ENCODE measurements around the gene CFAP45.
"Not testable (repeated sequence)": the region's sequence is repeated elsewhere in the genome, so short reads cannot be mapped to it uniquely, and the experiment has no call there.

The CFAP45 gene

GRCh38 chr1:159904036-159904435, 4.1 kb upstream of the CFAP45 start:
- not testable (repeated sequence) for DNase-seq

- no peak for DNase-seq
These were observed 2.6 kb upstream of the CFAP45 start for GRCh38 chr1:159902541-159902940.

- no peak for DNase-seq
These were observed 893 bp upstream of the CFAP45 start for GRCh38 chr1:159900755-159901360.

DNA sequence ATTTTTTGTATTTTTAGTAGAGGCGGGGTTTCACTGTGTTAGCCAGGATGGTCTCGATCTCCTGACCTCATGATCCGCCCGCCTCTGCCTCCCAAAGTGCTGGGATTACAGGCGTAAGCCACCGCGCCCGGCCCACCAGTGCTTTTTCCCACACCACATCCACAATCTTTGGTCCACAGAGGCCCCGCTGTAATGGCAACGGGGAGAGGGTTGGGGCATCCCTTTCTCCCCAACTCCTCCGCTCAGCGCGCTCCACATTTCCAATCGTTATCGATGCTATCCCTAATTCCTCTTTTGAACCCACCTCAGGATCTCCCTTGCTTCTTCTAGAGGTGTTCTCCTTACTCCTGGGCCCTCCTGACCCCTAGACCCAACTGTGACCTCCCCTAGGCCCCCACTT, 331 bp downstream of the CFAP45 start:
- DNase-seq = not testable (repeated sequence)

GRCh38 chr1:159898527-159898926, 1.4 kb downstream of the CFAP45 start:
- no peak for DNase-seq

DNA sequence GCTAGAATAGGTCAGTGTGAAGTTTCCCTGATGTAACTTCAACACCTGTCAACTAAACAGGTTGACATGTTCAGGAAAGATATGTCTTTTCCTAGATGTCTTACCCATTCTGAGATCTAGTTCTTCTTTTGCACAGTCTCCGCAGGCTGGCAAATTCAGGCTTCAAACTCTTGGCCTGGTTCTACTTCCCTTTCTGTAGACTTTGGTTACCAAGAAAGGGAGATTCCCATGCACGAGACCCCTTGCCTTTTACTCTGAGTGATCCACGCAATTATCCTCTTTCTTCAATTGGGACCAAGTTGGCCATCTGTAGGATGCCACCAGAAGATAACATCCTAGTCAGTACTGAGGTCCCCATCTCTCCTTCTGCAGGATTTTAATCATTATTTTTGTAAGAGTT, 2.0 kb downstream of the CFAP45 start:
- no peak for DNase-seq

DNA sequence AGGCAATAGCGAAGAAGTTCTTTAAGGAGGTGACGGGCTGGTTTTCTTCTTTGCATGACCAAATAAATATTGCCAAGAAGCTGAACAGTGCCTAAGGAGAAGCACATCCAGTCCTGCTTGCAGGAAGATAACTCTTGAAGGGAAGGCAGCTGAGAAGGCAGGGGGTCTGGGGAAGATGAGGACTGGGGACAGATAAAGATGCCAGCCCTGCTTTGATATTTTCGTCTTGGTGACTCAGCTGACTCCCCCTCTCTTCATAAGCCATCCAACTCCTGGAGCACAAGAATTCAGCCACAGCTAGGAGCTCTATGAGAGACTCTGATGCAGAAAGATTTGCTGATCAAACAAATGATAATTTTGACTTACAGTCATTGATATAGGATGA, 3.4 kb downstream of the CFAP45 start:
- no peak for DNase-seq

GRCh38 chr1:159895836-159896545, 4.0 kb downstream of the CFAP45 start:
- no peak for DNase-seq

DNA sequence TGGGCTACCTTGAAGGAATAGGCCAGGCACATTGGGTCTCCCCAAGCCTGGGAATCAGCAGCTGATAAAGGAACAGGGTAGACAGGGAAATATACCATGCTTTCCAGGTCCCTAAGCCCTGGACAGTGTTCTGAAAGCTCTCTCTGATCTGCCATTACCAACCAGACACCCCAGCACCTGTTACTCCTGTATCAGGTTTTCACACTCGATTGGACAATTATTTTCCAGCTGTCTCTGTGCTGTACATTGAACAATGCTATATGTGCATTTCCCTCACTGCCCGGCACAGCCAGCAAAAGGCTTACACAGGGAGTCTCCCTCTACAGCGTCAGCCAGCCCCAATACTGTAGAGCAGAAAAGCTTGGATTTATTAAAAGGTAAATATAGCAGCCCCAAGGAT, 4.7 kb downstream of the CFAP45 start:
- no peak for DNase-seq

GRCh38 chr1:159892944-159893343, 7.0 kb downstream of the CFAP45 start:
- DNase-seq = no peak

- peak; percentile 86 for DNase-seq
These were observed 8.4 kb downstream of the CFAP45 start for GRCh38 chr1:159891275-159892157.

- no peak for DNase-seq
These were observed 9.6 kb downstream of the CFAP45 start for GRCh38 chr1:159890390-159890789.

GRCh38 chr1:159889821-159890252, 10.1 kb downstream of the CFAP45 start:
- DNase-seq = no peak

- no peak for DNase-seq
These were observed 10.8 kb downstream of the CFAP45 start for GRCh38 chr1:159889202-159889601.

DNA sequence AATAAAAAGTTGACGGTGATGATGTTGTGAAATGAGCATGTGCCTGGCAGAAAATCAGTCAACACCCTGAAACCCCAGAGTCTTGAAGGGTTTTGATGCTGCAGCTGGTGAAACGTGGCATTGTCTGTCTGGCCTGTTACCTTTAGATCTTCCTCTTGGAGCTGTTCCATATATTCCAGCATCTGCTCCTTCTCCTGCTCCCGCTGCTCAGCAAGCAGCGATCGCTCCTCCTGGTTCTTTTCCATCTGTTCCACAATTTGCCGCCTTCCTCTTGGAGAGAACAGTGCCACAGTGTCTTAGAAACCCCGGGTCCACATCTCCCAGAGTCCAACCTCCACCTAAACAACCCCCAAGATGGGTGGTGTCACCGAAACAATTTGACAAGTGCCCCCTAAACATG, 15.7 kb downstream of the CFAP45 start:
- no peak for DNase-seq

GRCh38 chr1:159883134-159883533, 16.8 kb downstream of the CFAP45 start:
- DNase-seq = no peak

- no peak for DNase-seq
These were observed 17.5 kb downstream of the CFAP45 start for GRCh38 chr1:159882527-159882862.

DNA sequence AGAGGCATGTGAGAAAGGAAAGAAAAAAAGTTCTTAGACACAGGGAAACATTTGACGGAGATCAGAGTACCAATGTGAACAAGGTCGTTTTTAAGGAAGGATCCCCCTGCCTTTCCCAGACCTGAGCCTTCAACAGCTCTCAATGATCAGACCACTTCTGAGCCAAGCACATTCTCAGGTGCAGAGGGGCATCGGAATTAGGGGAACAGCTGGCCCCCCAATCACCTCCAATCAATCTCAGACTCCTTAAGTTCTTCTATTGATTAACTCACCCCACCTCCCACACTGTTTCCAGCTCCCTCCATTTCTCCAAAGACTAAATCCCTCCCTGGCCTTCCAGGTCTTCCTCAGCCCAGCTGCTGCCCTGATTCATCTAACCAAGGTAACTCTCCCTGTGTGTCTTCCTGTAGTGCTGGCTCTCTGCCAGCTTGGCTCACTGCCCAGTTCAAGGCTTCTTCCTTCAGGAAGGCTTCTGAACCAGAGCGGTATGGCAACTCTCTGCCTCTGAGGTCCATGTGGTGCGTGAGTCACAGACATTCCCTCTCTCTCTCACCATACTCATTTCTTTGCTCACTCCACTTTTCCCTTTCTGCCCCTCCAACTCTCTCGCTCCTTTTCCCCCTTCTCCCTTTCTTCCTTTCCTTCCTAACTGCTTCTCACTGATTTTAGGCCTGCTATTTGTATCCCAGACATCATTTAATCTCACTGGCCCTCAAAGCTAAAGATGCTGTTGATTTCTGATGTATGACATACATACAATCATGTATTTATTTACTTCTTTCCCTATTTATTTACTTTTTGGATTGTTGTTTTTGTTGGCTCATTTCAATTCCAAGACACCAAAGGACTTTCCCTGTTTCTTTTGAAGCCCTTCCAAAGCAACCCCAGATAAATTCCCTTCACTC, 18.1 kb downstream of the CFAP45 start:
- DNase-seq = peak in 1 of 2 experiments; percentile 32

DNA sequence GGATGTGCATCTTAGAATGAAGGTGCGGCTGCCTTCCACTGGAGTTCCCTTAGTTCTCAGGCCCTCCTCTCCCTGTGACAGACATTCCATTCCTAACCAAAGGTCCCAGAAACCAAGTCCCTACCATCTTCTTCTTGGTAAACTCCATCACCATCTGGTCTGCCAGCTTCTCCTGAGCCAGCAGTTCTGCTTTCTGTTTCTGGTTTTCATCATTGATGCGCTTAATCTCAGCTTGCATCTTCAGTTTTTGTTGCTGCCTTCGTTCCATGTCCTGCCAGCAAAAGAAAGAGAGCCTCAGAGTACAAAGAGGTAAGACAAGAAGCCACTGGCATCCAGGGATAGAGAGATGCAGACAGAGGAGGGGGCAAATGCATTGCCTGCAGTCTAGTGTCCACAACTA, 19.5 kb downstream of the CFAP45 start:
- DNase-seq = no peak

DNA sequence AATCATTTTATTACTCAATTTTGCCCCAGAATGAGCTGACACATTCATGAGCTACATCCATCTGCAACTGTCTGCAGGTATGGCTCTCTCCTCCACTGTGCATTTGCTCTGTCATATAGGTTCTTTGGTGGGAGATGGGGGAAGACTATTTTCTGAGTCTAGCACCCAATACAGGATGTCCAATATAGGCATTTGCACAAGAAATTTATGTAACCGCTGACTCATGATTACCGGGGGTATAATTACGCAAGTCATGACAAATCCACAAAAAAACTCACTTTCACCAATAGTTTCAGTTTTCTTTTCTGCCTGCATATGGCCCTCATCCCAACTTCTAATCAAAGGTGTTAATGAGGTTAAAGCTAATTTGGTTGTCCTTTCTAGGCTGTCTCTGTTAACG, 20.0 kb downstream of the CFAP45 start:
- no peak for DNase-seq

GRCh38 chr1:159879136-159879535, 20.8 kb downstream of the CFAP45 start:
- no peak for DNase-seq

DNA sequence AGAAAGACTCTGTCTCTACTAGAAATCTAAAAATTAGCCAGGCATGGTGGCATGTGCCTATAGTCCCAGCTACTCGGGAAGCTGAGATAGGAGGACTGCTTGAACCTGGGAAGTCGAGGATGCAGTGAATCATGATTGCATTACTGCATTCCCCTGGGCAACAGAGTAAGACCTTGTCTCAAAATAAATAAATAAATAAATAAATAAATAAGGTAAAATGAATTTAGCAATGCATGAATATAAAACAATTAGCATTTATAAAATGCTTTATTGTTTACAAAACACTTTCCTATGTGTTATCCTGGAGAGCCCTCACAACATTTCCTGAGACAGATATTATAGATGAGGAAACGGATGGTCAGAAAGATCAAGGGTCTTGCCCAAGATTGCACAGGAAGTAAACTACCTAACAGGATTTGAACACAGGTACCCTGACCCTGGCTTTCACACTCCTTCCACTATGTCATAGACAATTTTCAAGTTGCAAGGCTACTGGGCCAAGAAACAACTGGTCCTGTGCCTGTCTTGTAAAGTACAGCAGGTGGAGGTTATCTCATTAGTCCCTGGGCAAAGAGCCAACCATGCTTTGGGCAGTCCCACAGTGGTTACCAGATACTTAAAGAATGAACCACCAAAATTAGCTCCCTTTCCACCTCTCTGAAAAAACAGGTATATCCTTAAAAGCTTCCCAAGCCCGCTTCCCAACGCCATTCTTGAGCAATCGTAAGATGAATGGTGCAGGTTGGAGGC, 22.1 kb downstream of the CFAP45 start:
- no peak for DNase-seq
